Measurements from ENCODE around the gene DGKB.

DNA sequence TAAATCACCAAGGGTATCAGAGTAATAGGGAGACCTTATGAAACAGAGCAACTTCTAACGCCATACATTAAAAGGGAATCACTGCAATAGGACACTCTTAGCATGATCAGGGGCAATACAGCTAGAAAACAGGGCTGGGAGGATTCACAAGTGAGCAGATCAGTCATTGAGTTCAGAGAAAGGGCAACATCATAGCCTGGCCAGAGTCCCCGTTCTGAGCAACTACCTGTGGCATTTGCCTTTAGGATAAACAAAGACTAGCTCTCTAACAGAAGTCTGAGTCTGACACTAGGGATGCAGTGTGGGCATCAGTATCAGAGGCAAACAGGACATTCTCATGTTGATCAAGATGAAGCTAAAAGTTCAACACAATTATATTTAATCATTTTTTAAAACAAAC is 297.9 kb downstream of the DGKB start:
- TF ChIP-seq SPI1 (IDR thresholded peaks at IDR 0.05; ENCODE audit: low read depth, low read length) (no peak), POLR2A (IDR thresholded peaks at IDR 0.05; ENCODE audit: low read depth, low read length) (no peak), POLR2AphosphoS5 (IDR thresholded peaks at IDR 0.05; ENCODE audit: low read depth, low read length) (no peak), TAF1 (IDR thresholded peaks at IDR 0.05; ENCODE audit: low read depth, low read length) (no peak), POU2F2 (IDR thresholded peaks at IDR 0.05; ENCODE audit: low read depth, low read length) (no peak)
